Karpas-422 (cell line): ENCODE data around the gene ELK3. TPM values are rescaled to one million over a fixed set of nuclear protein-coding genes. Genes with fewer than 3 reads are reported as not detected.
A peak's percentile ranks its signal among the peaks of the same experiment; 100 is the strongest.

Experiments
- DNase-seq: peaks from one replicate; pipeline ENCODE4 v3.0.0-alpha.2; 2015
- H2AFZ ChIP-seq: fragments of 200-600 bp; sonication (generic); 2 replicates; pipeline ENCODE4 v1.6.1; 2014; ENCODE audit warnings: antibody characterized with exemption, low read length, mixed read lengths
- H3K27ac ChIP-seq: fragments of 200-600 bp; sonication (generic); 2 replicates; pipeline ENCODE4 v1.5.1; 2014; ENCODE audit warnings: mild to moderate bottlenecking, low read length, moderate library complexity
- H3K27me3 ChIP-seq: fragments of 200-600 bp; sonication (generic); 2 replicates; pipeline ENCODE4 v1.6.1; 2014; ENCODE audit warnings: low read length, mixed read lengths
- H3K36me3 ChIP-seq: fragments of 200-600 bp; sonication (generic); 2 replicates; pipeline ENCODE4 v1.6.1; 2014; ENCODE audit warnings: low read length, mixed read lengths; ENCODE audit not compliant: insufficient read depth
- H3K4me1 ChIP-seq: fragments of 200-600 bp; sonication (generic); 2 replicates; pipeline ENCODE4 v1.6.1; 2014; ENCODE audit warnings: mild to moderate bottlenecking, low read length, mixed read lengths
- H3K4me2 ChIP-seq: fragments of 200-600 bp; sonication (generic); 2 replicates; pipeline ENCODE4 v1.6.1; 2014; ENCODE audit warnings: low read length, low read depth, mild to moderate bottlenecking; ENCODE audit not compliant: poor library complexity, severe bottlenecking
- H3K4me3 ChIP-seq: fragments of 200-600 bp; sonication (generic); 2 replicates; pipeline ENCODE4 v1.5.1; 2014; ENCODE audit warnings: mild to moderate bottlenecking, antibody characterized with exemption, low read length, mixed read lengths
- H3K79me2 ChIP-seq: fragments of 200-600 bp; sonication (generic); 2 replicates; pipeline ENCODE4 v1.6.1; 2014; ENCODE audit warnings: mild to moderate bottlenecking, low read length, mixed read lengths
- H3K9ac ChIP-seq: fragments of 200-600 bp; sonication (generic); 2 replicates; pipeline ENCODE4 v1.6.0; 2014; ENCODE audit warnings: low read length
- H3K9me2 ChIP-seq: fragments of 200-600 bp; sonication (generic), shearing (Covaris generic); replicated peaks from 2 replicates; pipeline ENCODE4 v1.6.0; 2014; ENCODE audit warnings: mild to moderate bottlenecking, low read length, moderate library complexity; ENCODE audit not compliant: insufficient read depth
- H3K9me3 ChIP-seq: fragments of 300-700, 200-600 bp; sonication (generic); 2 replicates; pipeline ENCODE4 v1.6.1; 2014; ENCODE audit warnings: low read length, mixed read lengths
- H4K20me1 ChIP-seq: fragments of 200-600 bp; sonication (generic); 2 replicates; pipeline ENCODE4 v1.6.1; 2014; ENCODE audit warnings: mild to moderate bottlenecking, antibody characterized with exemption, low read length, low read depth; ENCODE audit not compliant: insufficient read depth
- total RNA-seq: library from RNA; depleted of rRNA; stranded (reverse); fragments of >200 nt; shearing (Covaris generic); gene quantifications from 2 replicates; pipeline ENCODE4 v1.2.3, GENCODE V29; 2014; ENCODE audit warnings: low replicate concordance

The ELK3 gene
- total RNA-seq, 1 experiment from 2014 or later, result 1.8 TPM

- H3K4me1 ChIP-seq, result peaks cover 30% of the 10 kb centered on the region
- no peak overlapping the region for H3K4me3 ChIP-seq
- no peak overlapping the region for H3K27ac ChIP-seq
- H3K9me2 ChIP-seq, result no peaks in the 10 kb centered on the region
- H3K36me3 ChIP-seq, result no peaks in the 10 kb centered on the region
- H4K20me1 ChIP-seq, result peaks cover 17% of the 10 kb centered on the region; the same call in 1 of the 2 replicates
- no peak for DNase-seq
- no peak overlapping the region for H3K9ac ChIP-seq
- H3K27me3 ChIP-seq, result no peaks in the 10 kb centered on the region
- H3K4me2 ChIP-seq, result peak overlapping the region; percentile 15
- no peak overlapping the region for H2AFZ ChIP-seq
- H3K9me3 ChIP-seq, result no peaks in the 10 kb centered on the region
- no peaks in the 10 kb centered on the region for H3K79me2 ChIP-seq
These were observed 5.3 kb downstream of the ELK3 start for GRCh38 chr12:96199464-96199863.

DNA sequence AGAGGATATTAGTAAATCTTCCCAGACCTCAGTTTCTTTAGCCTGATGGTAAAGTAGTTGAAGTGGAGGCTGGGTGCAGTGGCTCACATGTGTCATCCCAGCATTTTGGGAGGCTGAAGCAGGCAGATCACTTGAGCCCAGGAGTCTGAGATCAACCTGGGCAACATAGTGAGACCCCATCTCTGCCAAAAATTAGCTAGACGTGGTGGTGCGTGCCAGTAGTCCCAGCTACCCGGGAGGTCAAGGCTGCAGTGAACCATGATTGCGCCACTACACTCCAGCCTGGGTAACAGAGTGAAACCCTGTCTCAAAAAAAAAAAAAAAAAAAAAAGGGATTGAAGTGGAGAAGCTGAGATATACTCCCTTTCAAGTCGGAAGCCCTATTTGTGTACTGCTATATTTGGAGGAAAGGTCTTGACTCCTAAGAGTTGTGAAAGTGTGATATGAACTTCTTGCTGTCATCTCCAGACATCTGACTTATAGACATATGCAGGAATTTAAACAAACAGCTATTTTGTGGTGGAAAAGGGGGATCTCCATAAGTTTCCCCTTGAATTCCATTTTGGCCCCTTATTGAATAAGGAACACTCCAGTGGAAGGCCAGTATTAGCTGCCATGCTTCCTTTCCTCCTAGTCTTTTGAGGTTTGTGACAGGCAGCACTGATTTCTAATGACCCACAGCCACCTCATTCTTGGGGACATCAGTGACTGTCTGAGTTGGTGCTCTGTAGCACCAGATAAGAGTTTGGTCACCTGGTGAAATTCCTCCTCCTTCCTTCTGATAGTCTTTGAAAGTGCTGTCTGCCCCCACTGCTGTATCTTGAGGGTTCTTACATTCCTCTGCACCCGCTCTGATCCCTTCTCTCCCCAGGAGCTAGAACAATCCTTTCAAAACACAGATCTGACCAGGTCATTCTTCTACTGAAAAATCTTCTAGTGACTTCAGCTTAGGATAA is 7.4 kb downstream of the ELK3 start:
- H3K9me2 ChIP-seq, result no peaks in the 10 kb centered on the region
- H4K20me1 ChIP-seq, result peaks cover 26% of the 10 kb centered on the region
- no peaks in the 10 kb centered on the region for H3K9me3 ChIP-seq
- no peak overlapping the region for H2AFZ ChIP-seq
- H3K4me2 ChIP-seq, result no peak overlapping the region
- H3K9ac ChIP-seq, result no peak overlapping the region
- peaks cover 17% of the 10 kb centered on the region for H3K4me1 ChIP-seq
- H3K27ac ChIP-seq, result no peak overlapping the region
- DNase-seq, result no peak
- no peak overlapping the region for H3K4me3 ChIP-seq
- H3K79me2 ChIP-seq, result no peaks in the 10 kb centered on the region
- no peaks in the 10 kb centered on the region for H3K27me3 ChIP-seq
- H3K36me3 ChIP-seq, result no peaks in the 10 kb centered on the region

GRCh38 chr12:96204381-96204780 is 10.2 kb downstream of the ELK3 start:
- Histone ChIP-seq H4K20me1 (peaks cover 29% of the 10 kb centered on the region), H3K9ac (no peak overlapping the region), H3K4me1 (peaks cover 15% of the 10 kb centered on the region), H3K9me2 (no peaks in the 10 kb centered on the region), H3K9me3 (no peaks in the 10 kb centered on the region), H3K27me3 (no peaks in the 10 kb centered on the region), H3K79me2 (no peaks in the 10 kb centered on the region), H3K4me3 (no peak overlapping the region), H3K27ac (no peak overlapping the region), H3K36me3 (no peaks in the 10 kb centered on the region), H3K4me2 (no peak overlapping the region), H2AFZ (no peak overlapping the region)
- no peak for DNase-seq

DNA sequence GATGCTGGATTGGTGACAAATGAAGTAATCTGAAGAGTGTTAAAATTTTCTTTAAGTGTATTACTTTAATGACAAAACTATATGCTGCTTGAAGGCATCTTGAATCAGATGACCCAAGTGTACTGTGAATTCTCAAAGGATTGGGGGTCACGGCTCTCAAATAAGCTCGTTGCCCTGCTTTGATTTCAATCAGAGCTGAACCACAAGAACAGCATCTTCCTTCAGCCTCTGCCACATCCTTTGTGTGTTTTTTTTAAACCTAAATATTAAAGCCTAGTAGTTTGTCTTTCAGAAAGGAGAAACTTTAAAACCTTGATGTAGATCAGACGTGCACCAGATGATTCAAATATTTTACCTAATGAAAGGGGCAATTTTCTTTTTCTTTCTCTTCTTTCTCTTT is 11.7 kb downstream of the ELK3 start:
- Histone ChIP-seq H3K9me2 (no peaks in the 10 kb centered on the region), H3K4me3 (no peak overlapping the region), H2AFZ (no peak overlapping the region), H3K36me3 (no peaks in the 10 kb centered on the region), H3K9me3 (no peaks in the 10 kb centered on the region), H3K4me2 (no peak overlapping the region), H3K9ac (no peak overlapping the region), H3K79me2 (no peaks in the 10 kb centered on the region), H3K27ac (no peak overlapping the region), H3K4me1 (peaks cover 21% of the 10 kb centered on the region), H3K27me3 (no peaks in the 10 kb centered on the region), H4K20me1 (peaks cover 29% of the 10 kb centered on the region)
- no peak for DNase-seq

DNA sequence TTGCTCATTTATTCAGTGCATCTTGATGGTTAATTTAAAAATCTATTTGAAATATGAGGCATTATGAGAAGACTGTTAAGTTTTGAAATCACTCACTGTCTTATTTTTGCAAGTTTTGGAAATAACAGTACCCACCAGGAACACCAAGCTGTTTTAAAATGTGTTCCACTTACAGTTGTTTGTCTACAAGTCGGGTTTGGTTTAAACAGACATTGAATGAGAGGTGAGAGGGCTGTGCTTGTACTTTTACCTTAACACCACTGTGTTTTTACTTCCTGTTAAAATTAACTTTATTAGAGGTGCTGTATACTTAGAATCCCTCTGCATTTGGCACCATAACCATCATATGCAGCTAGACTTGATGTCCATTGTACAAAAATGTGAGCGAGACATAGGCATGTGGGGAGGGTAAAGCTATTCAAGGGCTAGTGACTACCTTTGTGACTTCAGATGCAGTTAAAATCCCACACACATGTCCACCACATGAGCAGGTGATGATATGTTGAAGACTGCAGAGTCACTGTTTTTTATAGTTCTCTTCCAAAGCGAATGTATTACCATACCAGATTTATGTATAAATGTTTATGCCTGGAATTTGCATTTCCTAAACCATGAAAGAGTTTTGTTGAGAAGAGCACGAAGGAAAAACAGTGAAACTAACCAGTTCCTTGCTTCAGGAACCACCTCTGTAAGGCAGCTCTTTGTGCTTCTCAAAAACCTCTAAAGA is 12.9 kb downstream of the ELK3 start:
- H3K9me2 ChIP-seq, result no peaks in the 10 kb centered on the region
- H3K36me3 ChIP-seq, result no peaks in the 10 kb centered on the region
- peaks cover 19% of the 10 kb centered on the region for H4K20me1 ChIP-seq
- DNase-seq, result no peak
- H3K4me2 ChIP-seq, result no peak overlapping the region
- H2AFZ ChIP-seq, result no peak overlapping the region
- no peaks in the 10 kb centered on the region for H3K27me3 ChIP-seq
- no peak overlapping the region for H3K9ac ChIP-seq
- H3K9me3 ChIP-seq, result no peaks in the 10 kb centered on the region
- H3K4me1 ChIP-seq, result peaks cover 21% of the 10 kb centered on the region
- H3K4me3 ChIP-seq, result no peak overlapping the region
- H3K79me2 ChIP-seq, result no peaks in the 10 kb centered on the region
- H3K27ac ChIP-seq, result no peak overlapping the region

- Histone ChIP-seq H3K27ac (no peak overlapping the region), H3K4me2 (no peak overlapping the region), H3K9me3 (no peaks in the 10 kb centered on the region), H2AFZ (no peak overlapping the region), H3K36me3 (no peaks in the 10 kb centered on the region), H3K4me1 (peaks cover 22% of the 10 kb centered on the region), H3K4me3 (no peak overlapping the region), H3K27me3 (no peaks in the 10 kb centered on the region), H3K79me2 (no peaks in the 10 kb centered on the region), H3K9ac (no peak overlapping the region), H3K9me2 (no peaks in the 10 kb centered on the region), H4K20me1 (peaks cover 19% of the 10 kb centered on the region)
- no peak for DNase-seq
These were observed 14.2 kb downstream of the ELK3 start for GRCh38 chr12:96208346-96208745.

DNA sequence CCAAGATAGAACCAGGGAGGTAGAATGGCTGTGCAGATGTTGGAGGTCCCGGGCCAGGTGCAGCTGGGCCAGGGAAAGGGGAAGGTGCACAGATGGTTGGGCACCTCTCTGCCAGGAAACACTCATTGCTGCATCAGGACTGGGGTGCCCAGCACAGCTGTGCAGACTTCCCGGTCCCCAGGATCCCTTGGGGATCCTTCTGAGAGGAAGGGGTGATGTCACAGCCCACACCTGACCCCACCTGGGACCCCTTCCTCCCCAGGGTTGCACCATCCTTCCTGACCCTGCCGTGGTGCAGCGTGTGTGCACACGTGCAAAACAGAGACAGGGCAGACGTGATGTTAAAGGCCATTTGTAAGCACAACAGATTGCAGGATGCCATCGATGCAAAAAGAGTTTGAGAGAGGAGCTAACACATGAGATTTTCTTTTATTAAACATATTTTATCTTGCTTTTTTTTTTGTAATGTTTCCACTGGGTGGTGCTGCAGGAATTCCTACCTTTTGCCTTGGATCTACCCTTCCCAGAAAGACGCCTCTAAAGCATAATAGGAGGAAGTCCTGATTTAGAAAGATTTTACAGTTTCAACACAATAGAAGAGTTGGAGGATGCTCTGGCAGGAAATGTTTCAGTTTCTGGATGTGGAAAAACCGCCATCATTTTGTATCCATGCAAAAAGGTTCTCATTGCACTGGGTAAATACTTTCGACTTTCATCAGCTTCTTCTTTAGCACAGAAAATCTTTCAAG is 14.8 kb downstream of the ELK3 start:
- Histone ChIP-seq H3K9me3 (no peaks in the 10 kb centered on the region), H3K9ac (no peak overlapping the region), H3K27me3 (no peaks in the 10 kb centered on the region), H2AFZ (no peak overlapping the region), H3K4me3 (no peak overlapping the region), H3K4me1 (peaks cover 28% of the 10 kb centered on the region), H4K20me1 (peaks cover 19% of the 10 kb centered on the region), H3K79me2 (no peaks in the 10 kb centered on the region), H3K36me3 (no peaks in the 10 kb centered on the region), H3K9me2 (no peaks in the 10 kb centered on the region), H3K4me2 (peak overlapping the region; percentile 14), H3K27ac (no peak overlapping the region)
- peak; percentile 69 for DNase-seq
